GM19397 (cell line): ENCODE measurements around the gene UGT2B7.

Experiments used
- ATAC-seq: cut with Tn5 transposase; IDR thresholded peaks from one replicate; pipeline ENCODE4 v1.9.1; 2021; ENCODE audit warnings: mild to moderate bottlenecking, moderate library complexity; ENCODE audit not compliant: unreplicated experiment

UGT2B7 gene

GRCh38 chr4:69147334-69147733, 51.1 kb downstream of the UGT2B7 start:
- ATAC-seq: no peak

- no peak for ATAC-seq
These were observed 57.7 kb downstream of the UGT2B7 start for GRCh38 chr4:69154021-69154420.

DNA sequence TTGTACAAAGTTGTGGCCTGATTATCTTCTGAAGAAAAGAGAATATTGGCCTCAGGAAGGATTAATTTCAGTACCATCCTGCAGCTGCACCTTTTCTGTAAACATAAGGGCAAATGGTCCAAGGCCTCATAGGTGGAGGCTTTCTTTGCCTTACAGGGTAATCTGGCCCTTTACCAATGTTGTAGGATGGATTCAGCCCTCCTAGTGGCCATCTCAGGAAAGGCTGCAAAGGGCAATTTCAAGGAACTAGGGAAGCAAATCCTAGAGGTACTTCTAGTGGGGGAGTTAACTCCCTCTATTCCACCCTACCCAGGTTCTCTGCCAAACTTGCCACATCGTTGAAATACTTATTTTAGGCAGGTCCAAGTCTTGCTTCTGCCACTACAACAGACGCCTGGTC, 60.6 kb downstream of the UGT2B7 start:
- ATAC-seq: no peak
